ENCODE results near the gene TCF4. TPM values are rescaled to one million over a fixed set of nuclear protein-coding genes. Genes with fewer than 3 reads are reported as not detected.
A peak's percentile ranks its signal among the peaks of the same experiment; 100 is the strongest.
"Not testable (repeated sequence)": the region's sequence is repeated elsewhere in the genome, so short reads cannot be mapped to it uniquely, and the experiment has no call there.

The TCF4 gene
- total RNA-seq, 1 experiment from 2014 or later: 37.3 TPM

DNA sequence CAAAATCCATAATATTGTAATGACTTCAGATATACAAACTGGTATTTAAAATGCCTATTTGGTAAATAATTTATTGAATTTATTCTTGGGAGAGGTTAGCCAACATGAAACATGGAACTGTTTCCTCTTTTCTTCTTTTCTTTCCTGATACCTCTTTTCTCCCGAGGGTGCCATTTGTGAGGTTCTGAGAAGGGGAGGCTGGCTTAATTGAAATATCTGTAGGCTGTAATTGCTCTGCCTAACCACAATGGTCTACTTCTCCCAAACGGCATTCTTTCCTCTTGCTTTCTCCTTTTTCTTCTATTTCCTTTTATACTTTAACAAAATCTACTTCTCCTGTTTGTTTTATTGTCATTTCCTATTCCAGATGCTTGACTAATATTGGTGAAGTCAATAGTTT is 114.9 kb downstream of the TCF4 start:
- DNase-seq: no peak
- H3K9me3 ChIP-seq (replicated peaks): no peaks in the 10 kb centered on the region
- H3K4me1 ChIP-seq: no peaks in the 10 kb centered on the region
- no peak overlapping the region for H3K27ac ChIP-seq
- no peak overlapping the region for H3K4me3 ChIP-seq
- no peaks in the 10 kb centered on the region for H3K36me3 ChIP-seq
- no peaks in the 10 kb centered on the region for H3K27me3 ChIP-seq

DNA sequence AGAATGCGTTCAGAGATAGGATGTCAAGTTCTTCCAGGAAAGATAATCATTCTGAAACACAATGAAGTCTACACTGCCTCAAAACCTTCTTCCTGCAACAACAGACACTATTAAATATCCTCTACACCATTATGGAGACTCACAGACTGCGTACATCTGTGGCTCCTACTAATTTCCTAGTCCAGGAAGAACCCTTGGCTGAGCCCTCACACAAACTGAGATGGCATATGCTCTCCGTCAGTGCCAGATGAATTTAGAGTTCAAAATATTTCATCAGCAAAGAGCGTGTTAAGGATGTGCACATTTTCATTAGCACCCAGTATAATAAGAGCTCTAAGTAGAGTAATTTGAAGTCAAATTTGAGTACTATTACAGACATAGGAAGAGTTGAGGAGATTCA is 117.2 kb downstream of the TCF4 start:
- H3K4me1 ChIP-seq: no peaks in the 10 kb centered on the region

DNA sequence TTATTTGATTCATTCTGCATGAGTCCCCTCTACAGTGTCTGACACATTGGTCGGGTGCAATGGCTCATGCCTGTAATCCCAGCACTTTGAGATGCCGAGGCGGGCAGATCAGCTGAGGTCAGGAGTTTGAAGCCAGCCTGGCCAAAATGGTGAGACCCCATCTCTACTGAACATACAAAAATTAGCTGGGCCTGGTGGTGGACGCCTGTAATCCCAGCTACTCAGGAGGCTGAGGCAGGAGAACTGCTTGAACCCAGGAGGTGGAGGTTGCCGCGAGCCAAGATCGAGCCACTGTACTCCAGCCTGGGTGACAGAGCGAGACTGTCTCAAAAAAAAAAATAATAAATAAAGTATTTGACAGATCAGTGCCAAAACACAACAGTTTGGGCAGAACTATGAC is 118.9 kb downstream of the TCF4 start:
- H3K4me3 ChIP-seq; H3K4me1 ChIP-seq; H3K27me3 ChIP-seq; H3K9me3 ChIP-seq (replicated peaks); DNase-seq; H3K27ac ChIP-seq; H3K36me3 ChIP-seq: not testable (repeated sequence)

More for the DNA sequence above, 117.2 kb downstream of the TCF4 start:
- Histone ChIP-seq H3K9me3 (replicated peaks) (no peaks in the 10 kb centered on the region), H3K27ac (no peak overlapping the region), H3K36me3 (no peaks in the 10 kb centered on the region), H3K4me3 (no peak overlapping the region), H3K27me3 (no peaks in the 10 kb centered on the region)
- DNase-seq: no peak

DNA sequence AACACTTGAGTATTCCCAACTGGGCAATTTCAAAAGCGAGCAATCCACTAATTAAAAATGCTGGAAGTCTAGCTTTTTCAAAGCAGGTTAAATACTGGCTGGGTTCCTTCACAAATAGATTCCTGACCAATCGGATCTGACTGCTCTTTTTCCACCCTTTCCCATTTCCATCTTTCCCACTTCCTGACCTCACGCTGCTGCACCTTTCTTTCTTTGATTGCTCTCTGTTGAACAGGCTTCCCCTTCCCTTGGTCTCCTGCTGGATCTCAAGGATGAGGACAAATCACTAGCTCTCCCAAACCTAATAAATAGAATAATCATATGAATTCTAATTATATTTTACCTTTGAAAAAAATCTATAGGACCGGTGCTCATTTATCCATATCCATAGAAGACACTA is 121.2 kb downstream of the TCF4 start:
- no peaks in the 10 kb centered on the region for H3K27me3 ChIP-seq
- no peak for DNase-seq
- H3K9me3 ChIP-seq (replicated peaks): no peaks in the 10 kb centered on the region
- peaks cover 14% of the 10 kb centered on the region for H3K4me1 ChIP-seq
- H3K27ac ChIP-seq: no peak overlapping the region
- H3K4me3 ChIP-seq: no peak overlapping the region
- H3K36me3 ChIP-seq: no peaks in the 10 kb centered on the region

DNA sequence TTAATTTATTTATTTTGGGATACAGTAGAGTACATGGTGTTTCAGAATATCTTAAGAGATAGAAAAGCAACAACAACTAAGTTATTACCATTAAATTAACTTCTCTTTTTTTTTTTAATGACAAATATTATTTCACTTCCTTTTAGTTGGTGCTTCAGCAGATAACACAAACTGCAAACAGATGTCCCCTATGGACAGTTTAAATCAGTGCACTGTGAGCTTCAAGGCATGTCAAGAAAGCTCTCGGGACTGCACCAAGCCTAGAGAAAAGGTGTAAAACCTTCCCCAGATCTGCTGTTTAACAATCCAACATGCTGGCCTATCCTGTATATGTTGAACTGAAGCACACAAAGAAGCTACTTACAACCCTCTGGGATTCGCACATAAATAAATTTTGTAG is 122.7 kb downstream of the TCF4 start:
- no peak for DNase-seq
- Histone ChIP-seq H3K36me3 (no peaks in the 10 kb centered on the region), H3K9me3 (replicated peaks) (no peaks in the 10 kb centered on the region), H3K4me1 (peaks cover 16% of the 10 kb centered on the region), H3K27me3 (no peaks in the 10 kb centered on the region), H3K4me3 (no peak overlapping the region), H3K27ac (no peak overlapping the region)

DNA sequence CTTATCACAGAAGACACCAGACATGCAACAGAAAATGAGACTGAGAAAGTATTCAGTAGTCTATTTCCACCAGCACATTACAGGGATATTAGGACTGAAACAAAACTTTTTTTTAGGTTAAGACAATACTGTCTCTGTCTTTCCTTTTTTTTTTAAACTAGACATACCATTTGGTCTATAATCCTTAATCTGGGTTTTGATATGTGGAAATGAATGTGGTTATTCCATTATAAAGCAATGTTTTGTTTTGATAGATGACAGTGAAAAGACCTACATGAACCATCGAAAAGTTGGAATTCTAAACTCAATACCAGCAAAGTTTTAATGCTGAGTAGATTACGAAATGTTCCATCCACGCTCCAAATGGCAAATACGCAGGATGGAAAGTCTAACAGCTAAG is 123.4 kb downstream of the TCF4 start:
- Histone ChIP-seq H3K4me3 (no peak overlapping the region), H3K27me3 (no peaks in the 10 kb centered on the region), H3K36me3 (no peaks in the 10 kb centered on the region), H3K4me1 (peaks cover 16% of the 10 kb centered on the region), H3K27ac (no peak overlapping the region), H3K9me3 (replicated peaks) (no peaks in the 10 kb centered on the region)
- DNase-seq: no peak

DNA sequence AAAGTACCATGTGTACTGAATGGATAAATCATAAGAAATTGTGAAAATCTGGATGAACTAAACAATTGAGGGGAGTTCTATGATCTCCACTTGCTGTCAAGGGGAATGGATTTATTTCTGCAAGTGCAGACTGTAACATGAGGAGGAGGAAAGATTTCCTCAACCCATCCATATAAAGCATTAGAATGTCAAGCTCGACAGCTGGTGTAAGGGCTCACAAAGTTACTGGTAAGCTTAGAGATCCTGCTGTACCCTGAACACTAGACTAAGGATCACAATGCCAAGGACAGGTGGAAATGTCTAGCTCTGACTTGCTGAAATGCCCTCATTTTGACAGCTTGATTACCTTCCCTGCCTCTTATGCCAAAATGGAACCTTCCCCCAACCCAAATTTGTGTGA is 125.3 kb downstream of the TCF4 start:
- Histone ChIP-seq H3K9me3 (replicated peaks) (no peaks in the 10 kb centered on the region), H3K4me1 (peaks cover 16% of the 10 kb centered on the region), H3K27me3 (no peaks in the 10 kb centered on the region), H3K36me3 (no peaks in the 10 kb centered on the region), H3K27ac (no peak overlapping the region), H3K4me3 (no peak overlapping the region)
- peak; percentile 37 to 78 for DNase-seq

DNA sequence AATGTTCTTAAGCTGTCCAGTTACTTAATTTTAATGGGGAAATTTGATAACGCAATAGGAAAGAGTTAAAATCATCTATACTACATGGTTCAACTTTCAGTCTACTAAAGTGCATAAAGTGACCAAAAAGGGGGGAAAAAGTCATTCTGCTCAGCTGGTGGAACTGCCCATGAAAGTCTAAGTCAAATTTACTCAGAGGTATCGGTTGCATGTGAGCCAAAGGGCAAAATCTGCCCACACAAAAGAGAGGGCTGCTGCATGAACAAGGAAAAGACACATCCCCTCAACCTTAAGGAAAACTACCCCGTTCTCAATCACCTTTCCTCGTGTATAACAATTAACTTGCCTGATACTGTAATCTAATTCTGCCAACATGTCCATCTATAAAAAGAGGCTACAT is 126.1 kb downstream of the TCF4 start:
- Histone ChIP-seq H3K27me3 (no peaks in the 10 kb centered on the region), H3K4me3 (no peak overlapping the region), H3K36me3 (no peaks in the 10 kb centered on the region), H3K9me3 (replicated peaks) (no peaks in the 10 kb centered on the region), H3K4me1 (peaks cover 16% of the 10 kb centered on the region), H3K27ac (no peak overlapping the region)
- no peak for DNase-seq

DNA sequence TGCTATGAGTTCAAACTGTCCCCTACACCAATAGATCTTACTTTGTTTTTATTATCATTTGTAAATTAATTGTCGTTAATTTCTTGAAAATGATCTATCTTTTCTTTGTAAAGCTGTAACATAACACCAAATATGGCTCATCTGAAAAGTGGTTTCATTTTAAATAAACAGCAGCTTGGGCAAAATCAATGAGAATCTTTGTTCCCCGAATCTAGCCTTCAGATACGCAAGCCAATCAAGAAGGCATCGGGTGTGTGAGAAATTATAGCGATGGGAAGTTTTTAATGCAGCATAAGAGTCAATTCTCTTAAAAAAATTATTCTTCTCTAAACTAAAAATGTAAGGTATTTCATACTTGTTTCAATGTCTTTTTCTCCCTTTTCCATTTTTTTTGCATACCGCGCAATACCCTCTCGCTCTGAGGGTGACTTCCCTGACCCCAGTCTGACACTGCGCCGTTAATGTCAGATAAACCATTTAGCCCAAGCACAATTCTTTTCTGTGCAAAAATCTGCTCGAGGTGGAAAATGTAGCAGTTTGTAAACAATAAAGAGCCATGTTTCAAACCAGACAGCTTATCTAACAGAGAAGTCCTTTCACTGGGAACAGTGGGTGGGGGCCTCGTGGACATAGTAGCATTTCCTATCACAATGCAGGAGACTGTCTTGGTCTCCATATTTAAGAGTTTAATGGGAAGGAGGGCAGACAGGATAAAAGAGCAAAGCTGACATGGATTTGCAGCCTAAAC is 129.4 kb downstream of the TCF4 start:
- no peaks in the 10 kb centered on the region for H3K27me3 ChIP-seq
- DNase-seq: peak; percentile 12 to 40
- H3K4me1 ChIP-seq: peaks cover 28% of the 10 kb centered on the region
- H3K9me3 ChIP-seq (replicated peaks): no peaks in the 10 kb centered on the region
- peak overlapping the region; percentile 41; the same call in 1 of the 2 replicates for H3K27ac ChIP-seq
- no peaks in the 10 kb centered on the region for H3K36me3 ChIP-seq
- H3K4me3 ChIP-seq: peak overlapping the region; percentile 34; the same call in 1 of the 2 replicates

DNA sequence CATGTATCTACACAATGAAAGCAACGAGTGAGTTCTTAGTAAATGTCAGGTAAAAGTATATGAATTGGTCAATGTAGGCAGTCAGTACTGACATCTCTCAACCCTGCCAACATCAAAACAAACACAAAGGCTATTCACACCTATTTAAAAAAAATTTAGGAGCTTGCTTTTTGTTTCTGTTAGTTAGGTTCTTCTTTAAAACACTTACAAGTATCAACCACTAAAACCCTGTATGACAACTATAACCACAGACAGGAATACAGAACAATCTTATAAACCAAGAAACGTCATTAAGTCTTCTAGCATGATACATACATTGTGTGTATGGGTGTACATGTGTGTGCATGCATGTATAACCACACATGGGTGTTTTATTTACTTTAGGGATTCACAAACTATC is 131.0 kb downstream of the TCF4 start:
- Histone ChIP-seq H3K36me3 (no peaks in the 10 kb centered on the region), H3K4me1 (peaks cover 16% of the 10 kb centered on the region), H3K9me3 (replicated peaks) (no peaks in the 10 kb centered on the region), H3K27ac (no peak overlapping the region), H3K27me3 (no peaks in the 10 kb centered on the region), H3K4me3 (no peak overlapping the region)
- DNase-seq: no peak

DNA sequence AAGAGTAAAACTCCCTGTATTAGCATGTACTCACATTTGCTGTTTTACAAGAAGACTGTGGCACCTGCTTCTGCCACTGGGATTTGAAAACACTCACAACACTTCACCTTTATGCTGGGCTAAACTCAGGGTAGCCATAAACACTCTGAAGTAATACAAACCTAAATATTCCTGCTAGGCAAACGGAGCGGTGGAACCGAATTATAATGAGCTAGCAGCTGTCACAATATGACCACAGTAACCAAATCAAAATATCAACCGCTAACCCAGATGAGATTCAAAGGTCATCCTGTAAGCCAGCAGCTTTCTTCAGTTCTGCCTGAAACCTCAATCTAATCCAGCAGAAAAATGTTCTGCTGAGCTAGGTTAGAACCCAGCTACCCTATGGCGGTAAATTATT is 132.1 kb downstream of the TCF4 start:
- H3K27me3 ChIP-seq: no peaks in the 10 kb centered on the region
- no peaks in the 10 kb centered on the region for H3K9me3 ChIP-seq (replicated peaks)
- H3K4me1 ChIP-seq: peaks cover 12% of the 10 kb centered on the region
- no peak overlapping the region for H3K4me3 ChIP-seq
- peak overlapping the region; percentile 3 for H3K27ac ChIP-seq
- DNase-seq: peak; percentile 36 to 80
- H3K36me3 ChIP-seq: no peaks in the 10 kb centered on the region

DNA sequence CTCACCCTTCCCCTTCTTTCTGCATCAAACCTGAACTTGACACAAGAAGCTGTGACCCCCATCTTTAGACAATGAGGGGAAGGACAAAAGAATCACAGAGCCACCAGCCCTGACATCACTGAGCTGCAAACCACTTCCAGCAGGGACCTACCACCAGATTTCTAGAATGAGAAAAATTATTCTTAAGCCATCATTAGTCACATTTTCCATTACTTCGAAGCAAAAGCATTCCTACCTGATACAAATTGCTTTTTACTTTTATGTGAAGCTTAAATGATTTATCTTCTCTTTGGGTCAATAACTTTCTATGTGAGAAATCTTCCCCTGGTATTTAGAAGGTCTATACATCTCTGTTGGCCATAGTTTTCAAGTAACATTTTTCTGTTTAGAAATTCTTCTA is 134.8 kb downstream of the TCF4 start:
- Histone ChIP-seq H3K27ac (no peak overlapping the region), H3K27me3 (no peaks in the 10 kb centered on the region), H3K4me1 (peaks cover 15% of the 10 kb centered on the region), H3K4me3 (no peak overlapping the region), H3K36me3 (no peaks in the 10 kb centered on the region), H3K9me3 (replicated peaks) (no peaks in the 10 kb centered on the region)
- no peak for DNase-seq

DNA sequence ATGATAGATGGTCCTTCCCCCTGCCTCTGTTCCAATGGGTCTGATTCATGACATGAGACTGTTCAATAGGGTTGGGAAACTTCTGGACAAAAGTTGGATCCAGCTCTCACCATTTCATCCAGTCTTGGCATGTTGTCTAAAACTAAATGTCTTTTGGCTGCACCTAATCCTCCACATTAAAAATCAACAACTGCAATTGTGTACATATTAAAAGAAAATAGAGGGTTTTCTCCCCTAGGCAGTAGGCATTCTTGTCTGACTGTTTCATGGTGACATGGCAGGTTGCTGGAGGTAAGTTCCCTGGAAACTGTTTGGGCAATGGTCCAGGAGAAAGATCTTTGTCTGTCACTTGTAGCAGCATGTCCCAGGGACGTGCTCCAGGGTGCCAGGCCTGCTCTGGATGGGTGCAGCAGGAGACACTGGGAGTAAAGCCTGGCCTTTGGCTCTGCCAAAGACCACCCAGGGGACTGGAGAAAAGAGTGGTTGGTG is 135.8 kb downstream of the TCF4 start:
- Histone ChIP-seq H3K36me3 (no peaks in the 10 kb centered on the region), H3K9me3 (replicated peaks) (no peaks in the 10 kb centered on the region), H3K4me1 (peaks cover 15% of the 10 kb centered on the region), H3K4me3 (no peak overlapping the region), H3K27me3 (no peaks in the 10 kb centered on the region), H3K27ac (no peak overlapping the region)
- DNase-seq: no peak

DNA sequence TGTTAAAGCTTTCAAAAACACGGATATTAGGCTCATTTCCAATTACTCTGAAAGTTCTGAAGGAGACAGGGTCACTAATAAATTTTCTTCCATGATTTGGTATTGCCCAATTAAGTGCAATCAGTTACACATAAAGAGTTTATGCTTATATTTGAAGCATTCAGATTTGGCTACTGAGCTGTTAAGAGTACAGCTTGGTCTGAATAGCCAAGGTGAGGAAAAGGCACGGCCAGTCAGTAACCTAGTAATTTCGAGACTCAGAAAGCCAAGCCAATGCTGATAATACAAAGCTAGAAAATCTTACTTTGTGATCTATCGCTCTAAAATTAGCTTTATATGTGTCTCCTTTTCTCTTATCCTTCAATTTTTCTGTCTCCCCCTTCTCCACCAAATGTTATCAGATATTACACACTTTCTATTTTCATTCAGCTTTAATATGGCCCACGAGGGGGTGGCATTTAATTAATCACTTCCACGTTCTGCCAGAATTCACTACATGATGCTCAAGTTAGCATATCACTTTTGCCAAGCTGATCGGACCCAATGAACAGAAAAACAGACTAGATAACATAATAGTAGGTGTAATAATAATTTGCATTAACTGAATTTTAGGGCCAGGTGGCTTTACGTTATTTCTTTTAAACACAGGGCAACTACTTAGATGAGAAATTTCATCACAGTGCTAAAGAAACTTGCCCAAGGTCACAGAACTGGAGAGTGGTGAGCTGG is 138.4 kb downstream of the TCF4 start:
- DNase-seq: no peak
- Histone ChIP-seq H3K4me3 (no peak overlapping the region), H3K36me3 (no peaks in the 10 kb centered on the region)

DNA sequence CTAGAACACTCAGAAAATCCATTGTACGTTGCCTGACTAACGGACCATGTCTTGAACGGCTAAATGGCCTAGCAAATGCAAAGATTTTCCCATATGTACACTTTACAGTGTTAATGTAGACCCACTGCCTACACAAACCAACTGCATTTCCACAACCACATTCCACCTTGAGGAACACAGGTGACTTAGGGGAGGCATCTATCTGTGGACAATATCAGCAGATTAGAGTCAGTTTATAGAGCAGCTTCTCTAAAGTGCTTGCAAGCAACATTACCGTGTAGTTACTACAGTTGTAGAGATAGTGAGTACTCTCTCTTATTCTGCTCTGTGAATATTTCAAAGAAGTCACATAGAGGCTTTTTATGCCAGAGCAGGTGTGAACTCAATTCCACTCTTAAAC is 139.6 kb downstream of the TCF4 start:
- no peaks in the 10 kb centered on the region for H3K27me3 ChIP-seq
- H3K4me3 ChIP-seq: no peak overlapping the region
- no peak overlapping the region for H3K27ac ChIP-seq
- H3K36me3 ChIP-seq: no peaks in the 10 kb centered on the region
- DNase-seq: no peak
- 0 out of 2 replicates have a peak, but pooled peaks cover 3% of the 10 kb centered on the region for H3K4me1 ChIP-seq
- no peaks in the 10 kb centered on the region for H3K9me3 ChIP-seq (replicated peaks)

More for the DNA sequence above, 138.4 kb downstream of the TCF4 start:
- Histone ChIP-seq H3K9me3 (replicated peaks) (no peaks in the 10 kb centered on the region), H3K27me3 (no peaks in the 10 kb centered on the region), H3K27ac (no peak overlapping the region), H3K4me1 (0 out of 2 replicates have a peak, but pooled peaks cover 3% of the 10 kb centered on the region)

Measured in SJCRH30 (cell line).